ENCODE results near the gene NDUFS7. TPM values are rescaled to one million over a fixed set of nuclear protein-coding genes. Genes with fewer than 3 reads are reported as not detected.
A peak's percentile ranks its signal among the peaks of the same experiment; 100 is the strongest.

NDUFS7 gene
- total RNA-seq, 1 donor from 2014 or later = 109 TPM

DNA sequence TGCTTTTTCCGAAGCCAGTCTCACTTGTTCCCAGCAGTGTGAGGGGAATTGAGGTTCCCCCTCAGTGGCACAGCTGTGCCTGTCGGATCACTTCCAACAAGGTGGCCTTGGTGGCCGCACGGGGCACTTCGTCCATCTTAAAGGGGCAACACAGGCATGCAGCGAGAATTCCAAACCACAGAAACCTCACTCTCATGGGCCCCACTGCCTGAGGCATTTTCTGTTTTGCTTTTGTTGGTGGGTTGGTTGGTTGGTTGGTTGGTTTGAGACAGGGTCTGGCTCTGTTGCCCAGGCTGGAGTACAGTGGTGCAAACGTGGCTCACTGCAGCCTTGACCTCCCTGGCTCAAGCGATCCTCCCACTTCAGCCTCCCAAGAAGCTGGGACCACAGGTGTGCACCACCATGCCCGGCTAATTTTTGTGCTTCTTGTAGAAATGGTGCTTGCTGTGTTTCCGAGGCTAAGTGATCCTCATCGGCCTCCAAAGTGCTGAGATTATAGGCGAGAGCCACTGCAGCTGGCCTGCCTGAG lies 3.7 kb upstream of the NDUFS7 start:
- no peak for FAIRE-seq
- DNase-seq (ENCODE audit: low read depth) = no peak
- no peaks in the 10 kb centered on the region for H3K36me3 ChIP-seq (ENCODE audit: control insufficient read depth, insufficient read depth, low read length)
- no peaks in the 10 kb centered on the region for H3K27me3 ChIP-seq (ENCODE audit: control insufficient read depth, insufficient read depth, low read length)
- no peak overlapping the region for H3K4me3 ChIP-seq (ENCODE audit: low read depth, low read length)
- TF ChIP-seq, protein P1, sequence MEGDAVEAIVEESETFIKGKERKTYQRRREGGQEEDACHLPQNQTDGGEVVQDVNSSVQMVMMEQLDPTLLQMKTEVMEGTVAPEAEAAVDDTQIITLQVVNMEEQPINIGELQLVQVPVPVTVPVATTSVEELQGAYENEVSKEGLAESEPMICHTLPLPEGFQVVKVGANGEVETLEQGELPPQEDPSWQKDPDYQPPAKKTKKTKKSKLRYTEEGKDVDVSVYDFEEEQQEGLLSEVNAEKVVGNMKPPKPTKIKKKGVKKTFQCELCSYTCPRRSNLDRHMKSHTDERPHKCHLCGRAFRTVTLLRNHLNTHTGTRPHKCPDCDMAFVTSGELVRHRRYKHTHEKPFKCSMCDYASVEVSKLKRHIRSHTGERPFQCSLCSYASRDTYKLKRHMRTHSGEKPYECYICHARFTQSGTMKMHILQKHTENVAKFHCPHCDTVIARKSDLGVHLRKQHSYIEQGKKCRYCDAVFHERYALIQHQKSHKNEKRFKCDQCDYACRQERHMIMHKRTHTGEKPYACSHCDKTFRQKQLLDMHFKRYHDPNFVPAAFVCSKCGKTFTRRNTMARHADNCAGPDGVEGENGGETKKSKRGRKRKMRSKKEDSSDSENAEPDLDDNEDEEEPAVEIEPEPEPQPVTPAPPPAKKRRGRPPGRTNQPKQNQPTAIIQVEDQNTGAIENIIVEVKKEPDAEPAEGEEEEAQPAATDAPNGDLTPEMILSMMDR (IDR thresholded peaks at IDR 0.05; ENCODE audit: insufficient read depth, low read length, severe bottlenecking) = no peak

DNA sequence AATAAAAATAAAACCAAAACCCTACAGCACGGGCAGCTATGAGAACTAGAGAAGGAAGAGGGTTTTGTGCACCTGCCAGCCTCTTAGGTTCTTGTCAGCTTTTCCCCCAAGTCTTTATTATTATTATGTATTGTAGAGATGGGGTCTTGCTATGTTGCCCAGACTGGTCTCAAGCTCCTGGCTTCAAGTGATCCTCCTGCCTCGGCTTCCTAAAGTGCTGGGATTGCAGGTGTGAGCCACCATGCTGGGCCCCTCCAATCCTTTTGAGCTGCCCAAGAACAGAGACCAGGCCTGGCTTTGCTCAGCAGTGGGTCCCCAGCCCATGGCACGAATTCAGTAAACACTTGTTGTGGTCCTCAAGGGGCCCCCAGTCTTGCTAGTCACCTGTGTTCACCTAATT lies 1.5 kb upstream of the NDUFS7 start:
- no peak overlapping the region for H3K4me3 ChIP-seq (ENCODE audit: low read depth, low read length)
- DNase-seq (ENCODE audit: low read depth) = no peak
- TF ChIP-seq, protein P1 (IDR thresholded peaks at IDR 0.05; ENCODE audit: insufficient read depth, low read length, severe bottlenecking) = no peak
- H3K36me3 ChIP-seq (ENCODE audit: control insufficient read depth, insufficient read depth, low read length) = no peaks in the 10 kb centered on the region
- no peak for FAIRE-seq
- H3K27me3 ChIP-seq (ENCODE audit: control insufficient read depth, insufficient read depth, low read length) = no peaks in the 10 kb centered on the region

DNA sequence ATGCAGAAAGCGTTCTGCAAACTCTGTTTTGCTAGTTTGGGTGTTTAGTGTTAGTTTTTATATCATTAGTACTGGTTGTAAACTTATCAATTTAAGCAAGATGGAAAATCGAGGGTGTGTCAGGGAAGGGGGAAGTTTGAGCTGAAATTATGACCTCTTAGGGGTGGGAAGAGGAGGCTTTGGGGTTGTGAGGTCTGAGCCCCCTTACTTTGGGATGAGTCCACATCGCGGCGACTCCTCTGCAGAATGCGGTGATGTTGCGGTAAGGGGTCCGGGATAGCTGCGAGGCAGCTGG lies 743 bp upstream of the NDUFS7 start:
- no peak overlapping the region for H3K4me3 ChIP-seq (ENCODE audit: low read depth, low read length)
- FAIRE-seq = no peak
- no peaks in the 10 kb centered on the region for H3K36me3 ChIP-seq (ENCODE audit: control insufficient read depth, insufficient read depth, low read length)
- no peak for DNase-seq (ENCODE audit: low read depth)
- H3K27me3 ChIP-seq (ENCODE audit: control insufficient read depth, insufficient read depth, low read length) = no peaks in the 10 kb centered on the region
- TF ChIP-seq, protein P1 (IDR thresholded peaks at IDR 0.05; ENCODE audit: insufficient read depth, low read length, severe bottlenecking) = no peak

DNA sequence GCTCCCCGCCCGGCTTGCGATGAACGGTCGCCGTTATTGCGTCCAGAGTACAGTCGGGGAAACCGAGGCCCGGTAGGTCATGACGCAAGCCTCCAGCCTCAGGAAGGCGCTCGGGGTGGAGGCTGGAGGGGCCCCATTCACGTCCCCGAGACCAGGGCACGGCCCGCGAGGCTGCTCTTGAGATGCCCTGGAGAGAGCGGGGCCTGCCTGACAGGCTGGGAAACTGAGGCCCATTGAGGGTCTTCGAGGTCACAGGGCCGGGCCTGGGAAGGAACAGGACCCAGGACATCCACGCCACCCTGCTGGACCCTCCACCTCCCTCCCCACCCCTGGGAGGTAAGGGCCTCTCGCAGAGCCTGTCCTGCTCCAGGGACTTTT lies 367 bp downstream of the NDUFS7 start:
- TF ChIP-seq, protein P1 (IDR thresholded peaks at IDR 0.05; ENCODE audit: insufficient read depth, low read length, severe bottlenecking) = no peak
- peaks cover 6% of the 10 kb centered on the region for H3K36me3 ChIP-seq (ENCODE audit: control insufficient read depth, insufficient read depth, low read length)
- peak overlapping the region; percentile 98 for H3K4me3 ChIP-seq (ENCODE audit: low read depth, low read length)
- no peak for FAIRE-seq
- H3K27me3 ChIP-seq (ENCODE audit: control insufficient read depth, insufficient read depth, low read length) = no peaks in the 10 kb centered on the region
- DNase-seq (ENCODE audit: low read depth) = no peak

DNA sequence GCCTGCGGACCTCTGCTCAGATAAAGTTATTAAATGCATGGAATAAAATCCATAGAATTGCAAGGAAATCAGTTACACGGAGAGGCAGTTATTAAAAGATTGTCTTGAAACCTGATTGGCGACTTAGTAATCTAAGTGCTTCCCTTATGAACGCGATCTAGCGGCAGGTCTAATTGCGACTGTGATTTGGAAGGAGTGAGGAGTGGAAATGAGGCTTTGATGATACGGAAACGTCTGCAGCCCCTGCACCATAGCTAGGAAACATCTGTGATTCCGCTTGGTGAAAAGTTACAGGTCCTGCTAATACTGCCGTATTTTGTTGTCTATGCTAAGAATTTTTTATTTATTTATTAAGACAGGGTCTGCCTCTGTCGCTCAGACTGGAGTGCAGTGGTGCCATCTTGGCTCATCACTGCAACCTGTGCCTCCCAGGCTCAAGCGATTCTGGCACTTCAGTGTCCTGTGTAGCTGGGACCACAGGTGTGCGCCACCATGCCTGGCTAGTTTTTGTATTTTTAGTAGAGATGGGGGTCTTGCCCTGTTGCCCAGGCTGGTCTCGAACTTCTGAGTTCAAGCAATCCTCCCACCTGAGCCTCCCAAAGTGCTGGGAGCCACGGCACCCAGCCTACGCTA lies 887 bp downstream of the NDUFS7 start:
- H3K36me3 ChIP-seq (ENCODE audit: control insufficient read depth, insufficient read depth, low read length) = peaks cover 9% of the 10 kb centered on the region
- peak overlapping the region; percentile 98 for H3K4me3 ChIP-seq (ENCODE audit: low read depth, low read length)
- DNase-seq (ENCODE audit: low read depth) = peak; percentile 8
- TF ChIP-seq, protein P1 (IDR thresholded peaks at IDR 0.05; ENCODE audit: insufficient read depth, low read length, severe bottlenecking) = no peak
- no peaks in the 10 kb centered on the region for H3K27me3 ChIP-seq (ENCODE audit: control insufficient read depth, insufficient read depth, low read length)
- no peak for FAIRE-seq

DNA sequence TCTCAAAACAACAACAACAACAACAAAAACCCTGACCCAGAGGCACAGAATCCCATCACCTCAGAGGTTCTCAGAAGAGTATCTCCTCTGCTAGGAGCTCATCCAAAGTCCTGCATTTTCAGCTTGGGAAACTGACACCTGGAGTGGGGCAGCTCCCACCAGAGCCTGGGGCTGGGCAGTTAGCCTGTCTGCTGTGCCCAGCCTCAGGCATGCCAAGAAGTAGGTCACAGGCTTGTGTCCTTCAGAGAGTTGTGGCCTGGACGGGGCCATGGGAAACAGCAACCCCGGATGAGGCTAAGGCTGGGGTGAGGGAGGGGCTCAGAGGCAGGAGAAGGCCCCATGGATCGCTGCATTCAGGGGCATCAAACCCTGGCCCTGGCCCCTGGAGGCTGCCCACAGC lies 2.1 kb downstream of the NDUFS7 start:
- Histone ChIP-seq H3K27me3 (ENCODE audit: control insufficient read depth, insufficient read depth, low read length) (no peaks in the 10 kb centered on the region), H3K36me3 (ENCODE audit: control insufficient read depth, insufficient read depth, low read length) (peaks cover 10% of the 10 kb centered on the region), H3K4me3 (ENCODE audit: low read depth, low read length) (no peak overlapping the region)
- FAIRE-seq (no peak), DNase-seq (ENCODE audit: low read depth) (no peak)
- TF ChIP-seq, protein P1 (IDR thresholded peaks at IDR 0.05; ENCODE audit: insufficient read depth, low read length, severe bottlenecking) = no peak

Data from bronchial epithelial cell (primary cell).